Esophagus mucosa (tissue), 1 donor: ENCODE data around the gene TMSB4X. TPM values are rescaled to one million over a fixed set of nuclear protein-coding genes. Genes with fewer than 3 reads are reported as not detected.
"Not testable (repeated sequence)": the region's sequence is repeated elsewhere in the genome, so short reads cannot be mapped to it uniquely, and the experiment has no call there.

Experiments
- ATAC-seq: fragments of 200-7000 bp; cut with Tn5 transposase; one replicate; pipeline ENCODE4 v1.9.1; 2020
- total RNA-seq: library from RNA; stranded (reverse); gene quantifications from one replicate; pipeline ENCODE4 v1.2.4, GENCODE V29; 2023
- donor health status: DM: yes; HTN: yes; CAD: no.

The TMSB4X gene
- 1,041 TPM for total RNA-seq

DNA sequence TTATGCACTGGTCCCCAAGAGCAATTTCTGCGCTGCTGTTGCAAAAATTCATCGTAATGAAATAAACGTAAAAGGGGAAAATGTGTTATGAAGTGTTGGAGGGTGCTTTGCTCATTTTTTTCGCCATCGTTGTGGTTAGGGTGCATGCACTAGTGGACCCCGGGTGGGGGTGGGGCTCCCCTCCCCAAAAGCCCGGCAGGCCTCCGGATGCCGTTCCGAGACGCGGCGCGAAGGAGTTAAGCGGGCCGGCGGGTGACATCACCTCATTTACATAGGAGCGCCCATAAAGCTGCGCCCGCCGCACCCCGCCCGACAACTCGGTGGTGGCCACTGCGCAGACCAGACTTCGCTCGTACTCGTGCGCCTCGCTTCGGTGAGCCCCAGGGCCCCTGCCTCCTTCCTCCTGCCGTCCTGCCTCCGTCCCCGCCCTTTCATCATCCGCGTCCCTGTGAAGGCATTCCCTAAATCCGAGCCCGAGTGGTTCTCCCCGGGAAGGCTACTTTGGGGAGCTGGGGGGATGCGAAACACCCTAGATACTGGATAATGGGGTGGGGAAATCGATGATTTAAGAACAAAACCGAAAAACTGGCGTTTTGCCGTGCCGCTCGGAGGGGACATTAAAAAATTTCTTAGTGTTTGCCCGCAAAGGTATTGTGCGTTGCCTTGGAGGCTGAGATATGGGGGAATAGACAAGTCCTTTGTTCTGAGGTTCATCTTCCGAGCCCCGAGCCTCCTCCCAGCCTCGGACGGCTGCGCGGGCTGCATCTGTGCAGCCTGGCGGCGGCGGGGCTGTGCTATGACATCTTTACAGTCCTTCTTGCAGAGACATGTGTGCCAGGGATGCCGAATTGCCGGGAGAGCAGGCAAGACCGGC lies at the start of gene TMSB4X:
TMSB4X (plus strand) TSS at position 315 of the 874 bp plus-strand sequence.
- peak; percentile 93 for ATAC-seq

DNA sequence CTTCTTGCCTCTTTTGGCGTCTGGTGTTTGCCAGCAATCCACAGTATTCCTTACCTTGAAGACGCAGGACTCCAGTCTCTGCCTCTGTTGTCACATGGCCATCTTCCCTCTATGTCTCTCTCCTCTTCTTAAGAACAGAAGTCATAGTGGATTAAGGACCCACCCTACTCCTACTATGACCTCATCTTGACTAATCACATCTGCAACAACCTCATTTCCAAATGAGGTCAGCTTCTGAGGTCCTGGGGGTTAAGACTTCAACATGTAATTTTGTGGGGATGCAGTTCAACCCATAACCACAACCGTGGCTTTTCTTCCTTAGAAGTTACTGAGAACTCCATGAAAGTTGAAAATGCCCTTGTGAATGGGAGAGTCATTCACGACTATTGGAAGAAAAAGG lies 45.2 kb upstream of the TMSB4X start:
- peak; percentile 37 for ATAC-seq

DNA sequence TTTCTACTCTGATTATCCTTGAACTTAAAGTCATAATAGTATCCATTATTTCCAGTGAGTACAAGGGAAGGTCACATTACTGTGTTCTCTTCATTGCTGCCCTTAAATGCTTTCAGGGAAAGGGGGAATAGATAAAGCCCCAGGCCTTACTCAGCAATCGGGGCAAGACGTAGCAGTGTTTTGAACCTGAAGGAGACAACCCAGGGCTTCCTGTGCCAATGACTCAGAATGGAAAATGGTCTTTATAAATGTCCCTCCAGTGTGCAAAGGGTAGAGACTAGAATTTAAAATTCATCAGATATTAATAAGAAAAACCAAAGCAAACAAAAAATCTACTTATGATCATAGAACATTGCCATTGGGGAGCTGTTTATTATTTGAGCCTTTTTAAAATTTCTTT lies 44.8 kb upstream of the TMSB4X start:
- ATAC-seq: no peak

DNA sequence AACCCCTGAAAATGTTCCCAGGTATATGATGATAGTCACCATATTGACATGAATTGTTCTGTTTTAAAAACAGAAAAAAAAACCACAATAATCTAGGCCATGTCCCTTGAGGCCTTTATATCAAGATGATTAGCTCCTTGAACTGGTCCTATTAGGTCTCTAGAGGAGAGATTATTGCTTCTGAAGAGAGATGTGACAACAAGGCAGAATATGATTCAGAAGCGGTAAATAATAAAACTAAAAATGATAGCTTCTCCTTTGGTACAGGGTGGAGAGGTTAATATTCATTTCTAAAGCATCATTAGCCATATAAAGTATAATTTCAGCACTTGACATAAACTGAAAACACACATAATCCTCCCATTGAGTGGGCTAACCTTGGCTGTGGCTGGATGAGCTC lies 42.7 kb upstream of the TMSB4X start:
- no peak for ATAC-seq

DNA sequence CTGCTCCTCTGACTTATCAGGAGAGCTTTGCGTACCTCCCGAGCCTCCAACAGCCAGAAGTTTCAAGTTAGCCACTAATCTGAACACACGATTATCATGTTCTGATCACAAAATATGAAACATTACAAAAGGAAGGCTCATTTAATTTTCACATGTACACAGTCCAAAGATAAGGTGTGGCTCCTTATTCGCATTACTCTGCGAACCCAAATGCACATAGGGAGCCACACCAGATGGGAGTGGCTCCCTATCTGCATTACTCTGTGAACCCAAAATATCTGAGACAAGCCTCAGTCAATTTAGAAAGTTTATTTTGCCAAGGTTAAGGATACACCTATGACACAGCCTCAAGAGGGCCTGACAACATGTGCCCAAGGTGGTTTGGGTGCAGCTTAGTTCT lies 40.1 kb upstream of the TMSB4X start:
- no peak for ATAC-seq

DNA sequence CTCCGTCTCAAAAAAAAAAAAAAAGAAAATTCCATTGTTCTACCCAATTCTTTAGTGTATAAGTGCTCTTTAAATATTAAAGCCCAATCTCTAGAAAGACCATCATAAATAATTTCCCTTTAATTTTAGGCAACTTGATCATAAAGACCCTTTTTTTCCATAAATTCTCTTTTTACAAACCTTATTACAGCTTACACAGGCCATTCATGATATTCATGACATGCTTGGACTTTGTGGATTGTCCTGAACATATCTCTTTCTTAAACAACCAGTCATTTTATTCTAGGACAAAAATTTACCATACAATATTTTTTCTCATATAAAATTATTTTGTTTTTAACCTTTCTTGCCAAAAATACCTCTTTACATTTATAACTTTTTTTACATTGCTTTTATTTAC lies 38.0 kb upstream of the TMSB4X start:
- ATAC-seq: no peak

DNA sequence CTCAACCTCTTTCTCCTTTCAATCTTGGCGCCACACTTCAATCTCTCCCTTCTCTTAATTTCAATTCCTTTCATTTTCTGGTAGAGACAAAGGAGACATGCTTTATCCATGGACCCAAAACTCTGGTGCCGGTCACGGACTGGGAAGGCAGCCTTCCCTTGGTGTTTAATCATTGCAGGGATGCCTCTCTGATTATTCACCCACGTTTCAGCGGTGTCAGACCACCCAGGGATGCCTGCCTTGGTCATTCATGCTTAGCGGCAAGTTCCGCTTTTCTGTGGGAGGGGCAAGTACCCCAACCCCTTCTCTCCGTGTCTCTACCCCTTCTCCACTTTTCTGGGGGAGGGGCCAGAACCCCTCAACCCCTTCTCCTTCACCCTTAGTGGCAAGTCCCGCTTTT lies 34.4 kb upstream of the TMSB4X start:
- ATAC-seq: not testable (repeated sequence)

DNA sequence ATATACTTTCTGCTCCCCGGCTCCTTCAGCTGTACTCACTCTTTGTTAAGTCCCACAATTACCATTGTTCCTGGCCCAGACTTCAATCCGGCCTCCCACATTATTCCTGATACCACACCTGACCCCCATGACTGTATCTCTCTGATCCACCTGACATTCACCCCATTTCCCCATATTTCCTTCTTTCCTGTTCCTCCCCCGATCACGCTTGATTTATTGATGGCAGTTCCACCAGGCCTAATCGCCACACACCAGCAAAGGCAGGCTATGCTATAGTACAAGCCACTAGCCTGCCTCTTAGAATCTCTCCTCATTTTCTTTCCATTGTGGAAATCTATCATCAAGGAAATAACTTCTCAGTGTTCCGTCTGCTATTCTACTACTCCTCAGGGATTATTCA lies 31.3 kb upstream of the TMSB4X start:
- not testable (repeated sequence) for ATAC-seq

DNA sequence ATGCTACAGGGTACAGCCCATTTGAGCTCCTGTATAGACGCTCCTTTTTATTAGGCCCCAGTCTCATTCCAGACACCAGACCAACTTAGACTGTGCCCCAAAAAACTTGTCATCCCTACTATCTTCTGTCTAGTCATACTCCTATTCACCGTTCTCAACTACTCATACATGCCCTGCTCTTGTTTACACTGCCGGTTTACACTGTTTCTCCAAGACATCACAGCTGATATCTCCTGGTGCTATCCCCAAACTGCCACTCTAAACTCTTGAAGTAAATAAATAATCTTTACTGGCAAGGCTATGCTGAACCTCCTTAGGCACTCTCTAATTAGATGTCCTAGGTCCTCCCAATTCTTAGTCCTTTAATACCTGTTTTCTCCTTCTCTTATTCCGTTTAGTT lies 30.5 kb upstream of the TMSB4X start:
- not testable (repeated sequence) for ATAC-seq

DNA sequence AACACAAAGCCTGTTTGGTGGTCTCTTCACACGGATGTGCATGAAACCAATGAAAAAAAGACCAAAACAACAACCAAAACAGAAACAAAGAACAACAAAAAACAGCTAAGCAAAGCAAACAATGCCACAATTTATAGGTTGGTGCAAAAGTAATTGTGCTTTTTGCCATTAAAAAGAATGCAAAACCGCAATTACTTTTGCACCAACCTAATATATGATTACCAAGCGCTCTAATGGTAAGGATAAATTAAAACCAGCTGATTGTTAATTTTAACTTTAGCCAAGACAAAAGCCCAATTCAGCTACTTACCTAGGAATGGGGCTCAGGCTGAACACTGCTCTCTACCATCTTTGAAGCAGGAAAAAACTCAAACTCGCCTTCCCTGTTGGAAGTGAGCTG lies 29.4 kb upstream of the TMSB4X start:
- ATAC-seq: no peak

DNA sequence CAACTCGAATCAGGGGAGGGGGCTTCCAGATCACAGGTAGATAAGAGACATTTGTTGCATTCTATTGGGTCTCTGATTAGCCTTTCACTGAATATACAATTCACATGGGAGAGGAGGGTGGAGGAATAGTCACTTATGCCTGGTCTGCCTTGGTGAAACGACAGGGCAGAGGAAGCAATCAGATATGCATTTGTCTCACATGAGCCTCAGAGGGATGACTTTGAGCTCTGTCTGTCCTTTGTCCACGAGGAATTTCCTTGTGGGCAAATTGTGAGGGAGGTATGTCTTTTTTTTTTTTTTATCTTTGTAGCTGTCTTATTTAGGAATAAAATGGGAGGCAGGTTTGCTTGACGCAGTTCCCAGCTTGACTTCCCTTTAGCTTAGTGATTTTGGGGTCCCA lies 28.5 kb upstream of the TMSB4X start:
- ATAC-seq: no peak

DNA sequence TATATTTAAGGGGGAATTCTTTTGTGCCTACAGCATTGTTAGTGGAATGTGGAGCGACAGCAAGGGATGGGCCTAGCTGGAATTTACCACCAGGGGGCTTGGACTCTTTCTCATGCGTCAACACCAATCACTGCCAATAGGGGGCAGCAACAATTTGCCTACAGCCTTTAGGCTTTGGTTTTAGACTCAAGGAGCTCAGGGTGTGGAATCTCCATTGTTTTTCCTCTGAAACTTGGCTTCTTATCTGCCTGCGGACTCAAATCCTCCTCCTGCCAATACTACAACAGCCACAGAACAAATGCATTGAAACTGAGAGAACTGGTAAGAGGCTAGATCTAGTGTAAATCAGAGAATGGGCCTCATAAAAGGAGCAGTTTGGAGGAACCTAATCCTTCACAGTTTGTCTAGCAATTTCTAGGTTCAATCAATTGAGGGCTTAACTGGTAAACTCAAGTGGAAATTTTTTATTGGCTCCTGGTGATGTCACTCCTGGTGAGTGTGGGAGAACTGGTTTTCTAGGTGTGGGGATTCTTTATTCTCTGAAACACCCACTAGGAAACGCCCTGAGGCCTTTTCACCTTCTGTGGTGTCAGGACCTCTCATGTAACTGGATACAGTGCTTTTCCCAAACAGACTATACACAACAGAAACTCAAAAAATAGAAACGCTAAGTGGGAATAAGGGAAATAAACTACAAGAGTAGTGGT lies 27.9 kb upstream of the TMSB4X start:
- peak; percentile 90 for ATAC-seq

DNA sequence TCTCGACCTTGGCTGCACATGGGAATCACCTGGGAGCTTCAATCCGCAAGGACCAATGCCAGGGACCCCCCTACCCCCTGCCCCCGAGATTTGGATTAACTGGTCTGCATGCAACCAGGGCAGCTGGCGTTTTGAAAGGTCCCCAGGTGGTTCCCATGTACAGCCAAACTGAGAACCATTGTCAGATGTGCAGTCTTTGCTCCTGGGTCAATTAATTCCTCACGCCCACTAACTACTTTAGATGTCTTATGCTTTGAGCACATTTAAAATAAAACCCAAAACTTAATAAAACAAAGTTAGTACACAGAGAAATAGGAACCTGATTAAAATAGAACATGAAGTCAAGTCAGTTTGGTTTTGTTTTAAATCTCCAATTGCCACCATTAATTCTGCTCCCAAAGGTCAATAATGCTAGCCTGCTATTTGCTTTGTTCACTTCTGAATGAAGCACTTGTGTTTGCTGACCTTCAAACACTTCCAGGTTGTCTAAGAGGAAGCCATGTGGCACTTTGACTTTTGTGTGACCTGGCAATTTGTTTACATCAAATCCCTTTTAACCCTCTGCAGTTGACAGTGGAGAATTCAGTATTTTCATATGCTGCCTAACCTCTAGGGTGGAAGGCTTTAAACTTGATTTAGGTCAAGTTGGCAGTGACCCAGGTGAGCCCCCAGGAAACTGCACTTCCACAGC lies 27.2 kb upstream of the TMSB4X start:
- no peak for ATAC-seq

DNA sequence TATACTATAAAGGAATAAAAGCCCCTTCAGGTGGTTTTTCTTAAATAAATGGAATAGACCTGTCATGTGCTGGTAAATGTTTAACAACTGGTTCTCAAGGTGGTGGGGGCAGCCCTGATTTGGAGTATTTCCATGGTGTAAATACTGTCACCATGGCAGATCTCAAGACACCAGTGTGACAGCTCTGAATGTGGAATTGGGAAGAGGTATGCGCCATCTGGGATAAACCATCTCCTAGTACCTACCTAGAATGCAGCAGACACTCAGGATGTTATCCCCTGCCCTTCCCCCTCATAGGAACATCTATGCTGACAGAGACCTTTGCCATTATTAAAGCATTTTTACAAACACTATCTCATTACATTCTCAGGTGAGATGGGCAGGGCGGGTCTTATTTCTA lies 26.4 kb upstream of the TMSB4X start:
- ATAC-seq: no peak

DNA sequence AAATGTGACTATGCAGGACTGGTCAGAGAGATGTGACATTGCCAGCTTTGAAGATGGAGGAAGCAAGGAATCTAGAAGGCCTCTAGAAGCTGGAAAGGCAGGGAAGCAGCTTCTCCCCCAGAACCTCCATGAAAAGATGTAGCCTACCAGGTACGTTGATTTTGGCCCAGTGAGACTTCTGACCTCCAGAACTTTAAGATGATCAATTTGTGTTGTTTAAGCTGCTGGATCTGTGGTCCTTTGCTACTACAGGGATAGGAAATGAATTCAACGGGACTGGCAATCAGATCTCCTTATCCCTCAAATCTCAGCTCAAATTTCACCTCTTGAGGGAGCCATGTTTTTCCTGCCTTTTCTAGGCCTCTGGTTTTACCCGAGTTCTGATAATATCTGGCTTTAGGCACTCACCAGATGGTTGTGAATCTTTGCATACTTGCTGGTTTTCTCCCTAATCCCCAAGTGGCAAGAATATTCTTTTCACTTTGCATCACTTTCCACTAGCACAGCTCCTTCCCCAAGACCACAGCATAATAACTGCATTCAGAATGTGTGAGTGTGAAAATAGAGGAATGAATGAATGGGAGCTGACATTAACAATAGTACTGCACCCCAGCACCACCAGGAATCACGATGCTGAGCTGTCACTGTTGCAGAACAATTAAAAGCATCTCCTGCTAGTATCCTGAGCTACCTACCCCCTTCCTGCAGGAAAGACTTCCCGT lies 25.5 kb upstream of the TMSB4X start:
- ATAC-seq: no peak

DNA sequence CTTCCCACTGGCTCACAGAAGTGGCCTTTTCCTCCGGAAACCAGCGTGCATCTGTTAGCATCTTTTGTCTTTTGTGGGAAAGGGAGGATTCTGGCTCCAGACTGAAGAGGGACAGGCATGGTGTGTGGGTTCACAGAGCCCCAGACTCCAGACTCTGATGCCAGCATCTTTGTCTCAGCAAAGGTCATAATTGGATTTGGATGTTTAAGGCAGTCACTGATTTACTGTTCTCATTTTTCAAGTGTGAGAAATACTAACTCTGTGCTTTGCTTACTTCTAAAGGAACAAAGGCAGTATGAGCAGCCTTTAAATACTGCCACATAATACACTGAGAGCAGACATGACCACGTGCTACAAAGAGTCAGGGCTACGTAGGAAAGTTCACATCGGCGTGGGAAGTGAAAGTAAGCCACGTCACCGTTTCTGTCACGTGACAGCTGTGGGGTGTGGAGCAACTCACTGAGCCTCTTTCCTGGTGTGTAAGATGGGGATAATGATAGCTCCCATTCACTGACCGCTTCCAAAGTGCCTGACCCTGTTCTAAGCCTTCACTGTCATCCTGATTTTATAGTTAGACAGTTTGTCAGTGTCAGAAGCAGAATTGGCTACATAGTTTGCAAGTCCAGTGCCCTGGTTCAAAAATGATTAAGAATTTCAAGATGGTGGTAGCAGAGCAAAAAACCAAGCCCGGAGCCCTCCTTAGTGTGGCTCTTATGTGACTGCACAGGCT lies 24.8 kb upstream of the TMSB4X start:
- peak; percentile 83 for ATAC-seq

DNA sequence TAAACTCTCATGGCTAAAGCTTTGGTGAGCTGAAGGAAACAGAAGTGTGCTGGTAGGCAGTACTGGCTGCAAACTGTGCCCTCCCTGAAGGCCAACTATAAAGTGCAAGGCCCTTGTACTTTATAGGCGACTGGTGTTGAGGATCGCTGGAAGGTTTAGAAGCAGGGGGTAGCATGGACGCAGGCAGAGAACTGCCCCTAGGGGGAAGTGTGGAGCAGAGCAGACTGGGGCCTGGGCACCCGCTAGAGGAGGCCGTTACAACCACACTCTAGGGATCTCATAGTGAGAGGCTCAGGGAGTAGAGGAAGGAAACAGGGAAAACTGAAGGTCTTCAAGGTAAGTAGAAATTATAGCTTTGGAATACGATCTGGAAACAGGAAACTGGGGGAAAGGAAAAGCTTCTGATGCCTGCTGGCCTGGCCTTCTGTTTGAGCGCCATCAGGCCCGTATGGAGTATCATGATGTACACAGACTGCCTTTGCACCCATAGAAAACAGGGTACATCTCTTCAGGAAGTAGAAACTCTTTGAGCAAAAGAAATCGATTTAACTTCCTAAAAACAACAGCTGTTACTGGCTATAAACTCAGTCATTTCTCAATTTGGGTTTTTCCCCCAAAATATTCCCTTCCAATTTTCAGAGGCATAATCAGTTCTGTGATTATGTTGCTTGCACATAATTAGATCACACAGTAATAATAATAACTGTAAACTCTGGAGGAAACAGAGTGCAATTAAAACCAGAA lies 23.9 kb upstream of the TMSB4X start:
- peak; percentile 20 for ATAC-seq

DNA sequence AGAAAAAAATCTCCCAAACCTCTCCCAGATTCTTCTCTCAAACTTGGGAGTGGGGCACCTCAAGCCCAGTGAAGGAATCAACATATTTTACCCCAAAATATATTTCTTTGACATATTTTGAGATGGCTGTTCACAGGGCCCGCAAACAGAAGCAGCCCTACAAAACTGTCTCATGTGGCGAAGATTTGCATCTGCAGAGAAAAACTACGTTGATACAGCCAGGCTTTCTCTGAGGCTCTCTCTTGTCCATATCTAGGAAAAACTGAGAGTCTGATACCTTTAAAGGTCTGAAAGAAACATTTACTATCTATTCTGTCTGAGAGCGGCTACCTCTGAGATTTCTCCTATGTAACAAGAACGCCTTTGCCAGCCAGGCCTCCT lies 23.3 kb upstream of the TMSB4X start:
- no peak for ATAC-seq

DNA sequence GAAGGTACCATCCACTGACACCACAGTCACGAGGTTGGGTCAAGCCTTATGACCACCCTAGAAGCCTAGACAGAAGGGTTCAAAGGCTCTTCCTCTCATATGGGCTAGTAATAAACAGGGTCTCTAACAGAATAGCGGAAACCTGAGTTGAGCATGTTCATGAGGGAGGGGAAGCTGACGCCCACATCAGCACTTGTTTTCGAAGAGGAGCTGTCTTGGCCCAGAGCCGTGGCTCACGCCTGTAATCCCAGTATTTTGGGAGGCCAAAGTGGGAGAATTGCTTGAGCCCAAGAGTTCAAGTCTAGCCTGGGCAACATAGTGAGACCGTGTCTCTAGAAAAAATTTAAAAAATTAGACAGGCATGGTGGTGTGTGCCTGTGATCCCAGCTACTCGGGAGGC lies 21.5 kb upstream of the TMSB4X start:
- ATAC-seq: no peak

DNA sequence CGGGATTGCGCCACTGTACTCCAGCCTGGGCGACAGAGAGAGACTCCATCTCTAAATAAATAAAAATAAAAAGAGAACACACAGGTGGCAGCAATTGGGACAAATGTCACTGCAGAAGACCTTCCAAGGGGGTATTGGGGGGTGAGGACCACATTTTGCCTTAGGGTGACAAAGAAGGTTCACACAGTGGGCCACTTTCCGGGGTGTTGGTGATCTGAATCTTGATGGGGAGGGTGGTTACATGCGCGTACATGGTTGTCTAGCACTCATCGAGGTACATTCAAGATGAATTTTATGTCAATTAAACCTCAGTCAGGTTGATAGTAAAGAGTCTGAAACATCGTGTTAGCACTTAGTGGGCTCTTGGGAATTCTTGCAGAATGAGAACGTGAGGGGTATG lies 20.5 kb upstream of the TMSB4X start:
- no peak for ATAC-seq

DNA sequence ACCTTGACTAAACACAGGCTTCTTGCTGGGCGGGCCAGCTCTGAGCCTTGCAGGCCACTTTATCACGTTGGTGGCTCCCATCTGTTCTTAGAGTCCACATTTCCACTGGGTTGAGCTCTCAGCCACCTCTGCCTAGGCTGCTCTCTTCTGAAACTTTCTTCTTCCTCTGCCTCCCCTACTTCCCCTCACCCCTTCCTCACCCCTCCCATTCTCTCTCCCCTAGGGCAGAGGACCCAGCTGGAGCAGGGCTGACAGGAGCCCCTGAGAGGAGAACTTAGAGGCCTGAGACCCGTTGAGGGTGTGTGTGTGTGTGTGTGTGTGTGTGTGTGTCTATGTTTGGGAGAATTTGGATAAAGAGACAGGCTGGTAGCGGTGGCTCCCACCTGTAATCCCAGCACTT lies 19.9 kb upstream of the TMSB4X start:
- no peak for ATAC-seq
